MM.1S (cell line): ENCODE results near the gene TRIM64.

Source experiments
- EZH2 ChIP-seq: fragments of 300-600 bp; sonication (generic); optimal IDR thresholded peaks from 2 replicates; pipeline ENCODE3; 2017; ENCODE audit warnings: low read depth, mild to moderate bottlenecking, antibody characterized with exemption, low read length, mixed read lengths
- TF ChIP-seq, protein P1 (sequence below): fragments of 300-600 bp; sonication (generic); IDR thresholded peaks from 2 replicates; pipeline ENCODE4 v1.5.1; 2016; ENCODE audit warnings: antibody characterized with exemption, low read length, mixed read lengths

DNA sequence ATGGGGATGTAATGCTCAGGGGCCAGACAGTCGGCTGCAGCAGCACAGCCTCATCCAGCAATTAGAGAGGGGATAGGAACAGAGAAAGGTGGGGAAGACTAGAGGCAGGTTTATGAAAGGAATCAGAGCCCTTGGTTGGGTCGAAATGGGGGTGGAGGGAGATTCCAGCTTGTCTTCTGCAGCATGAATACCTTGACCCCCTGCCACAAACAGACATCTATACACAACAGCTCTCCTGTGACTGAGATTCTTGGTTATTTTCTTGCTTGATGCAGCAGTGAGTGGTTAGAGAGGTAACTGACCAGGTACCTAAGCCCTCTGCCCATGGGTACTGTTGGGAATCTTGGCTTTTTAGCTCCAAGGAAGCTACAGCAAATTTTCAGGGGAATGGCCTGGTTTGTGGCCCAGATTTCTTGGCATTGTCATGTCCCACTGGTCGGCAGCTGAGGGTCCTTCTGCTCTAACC is 43.6 kb upstream of the TRIM64 start, which contains the start of gene TRIM49D1:
- TF ChIP-seq, protein P1, sequence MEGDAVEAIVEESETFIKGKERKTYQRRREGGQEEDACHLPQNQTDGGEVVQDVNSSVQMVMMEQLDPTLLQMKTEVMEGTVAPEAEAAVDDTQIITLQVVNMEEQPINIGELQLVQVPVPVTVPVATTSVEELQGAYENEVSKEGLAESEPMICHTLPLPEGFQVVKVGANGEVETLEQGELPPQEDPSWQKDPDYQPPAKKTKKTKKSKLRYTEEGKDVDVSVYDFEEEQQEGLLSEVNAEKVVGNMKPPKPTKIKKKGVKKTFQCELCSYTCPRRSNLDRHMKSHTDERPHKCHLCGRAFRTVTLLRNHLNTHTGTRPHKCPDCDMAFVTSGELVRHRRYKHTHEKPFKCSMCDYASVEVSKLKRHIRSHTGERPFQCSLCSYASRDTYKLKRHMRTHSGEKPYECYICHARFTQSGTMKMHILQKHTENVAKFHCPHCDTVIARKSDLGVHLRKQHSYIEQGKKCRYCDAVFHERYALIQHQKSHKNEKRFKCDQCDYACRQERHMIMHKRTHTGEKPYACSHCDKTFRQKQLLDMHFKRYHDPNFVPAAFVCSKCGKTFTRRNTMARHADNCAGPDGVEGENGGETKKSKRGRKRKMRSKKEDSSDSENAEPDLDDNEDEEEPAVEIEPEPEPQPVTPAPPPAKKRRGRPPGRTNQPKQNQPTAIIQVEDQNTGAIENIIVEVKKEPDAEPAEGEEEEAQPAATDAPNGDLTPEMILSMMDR = no peak
- TF ChIP-seq EZH2 = no peak
